H1 (cell line): ENCODE data around the gene OOSP4A. TPM values are rescaled to one million over a fixed set of nuclear protein-coding genes. Genes with fewer than 3 reads are reported as not detected.

Source experiments
- CTCF ChIA-PET: fragments of 300-600 bp; sonication (Branson Sonifier 250); formaldehyde crosslinking; loops from one replicate; lab custom pipeline; 2021; ENCODE audit not compliant: partially characterized antibody; lab: Charles Lee
- POLR2A ChIA-PET: fragments of 300-600 bp; sonication (Branson Sonifier 250); formaldehyde crosslinking; loops from one replicate; lab custom pipeline; 2021; ENCODE audit warnings: inconsistent platforms; ENCODE audit not compliant: partially characterized antibody; lab: Charles Lee
- DNase-seq, 2 experiments: peaks; one replicate each; pipeline versions ENCODE4 v3.0.0 to v3.0.0-alpha.2; 2010 to 2022; ENCODE audit warnings: low spot score in 2 of 2, low read depth in 1 of 2, mixed read lengths in 1 of 2
- FAIRE-seq: peaks from 2 replicates; lab custom pipeline; 2011; peaks lifted over from hg19 to GRCh38; lab: Jason Lieb, UNC
- H2AFZ ChIP-seq: 2 replicates; pipeline ENCODE4 v1.8.1; 2012; ENCODE audit warnings: low read length, inconsistent platforms
- H2AK5ac ChIP-seq: 2 replicates; pipeline ENCODE4 v1.6.1; 2013; ENCODE audit warnings: low read depth, low read length
- H2BK120ac ChIP-seq: replicated peaks from 2 replicates; pipeline ENCODE3; 2013; ENCODE audit warnings: low read depth, low read length, inconsistent platforms
- H2BK12ac ChIP-seq: 2 replicates; pipeline ENCODE4 v1.6.1; 2013; ENCODE audit warnings: low read depth, low read length
- H2BK15ac ChIP-seq: 2 replicates; pipeline ENCODE4 v1.6.1; 2013; ENCODE audit warnings: low read length
- H2BK20ac ChIP-seq: 2 replicates; pipeline ENCODE4 v1.6.1; 2013; ENCODE audit warnings: low read length
- H2BK5ac ChIP-seq: 2 replicates; pipeline ENCODE4 v1.6.1; 2013; ENCODE audit warnings: low read depth, low read length
- H3K14ac ChIP-seq: 2 replicates; pipeline ENCODE4 v1.6.1; 2013; ENCODE audit warnings: inconsistent platforms; ENCODE audit not compliant: insufficient read length
- H3K18ac ChIP-seq: 2 replicates; pipeline ENCODE4 v1.6.1; 2013; ENCODE audit warnings: low read length; ENCODE audit errors: extremely low read depth
- H3K23ac ChIP-seq: 2 replicates; pipeline ENCODE4 v1.6.1; 2013; ENCODE audit warnings: inconsistent platforms; ENCODE audit not compliant: insufficient read length
- H3K23me2 ChIP-seq: 2 replicates; pipeline ENCODE4 v1.6.1; 2013; ENCODE audit warnings: low read depth, low read length
- H3K27ac ChIP-seq: 2 replicates; pipeline ENCODE4 v1.6.1; 2011; ENCODE audit warnings: low read depth, low read length, inconsistent platforms
- H3K27me3 ChIP-seq, 4 experiments: replicated peaks in 1 of 4; 1 replicate in 1 of 4; 2 replicates in 3 of 4; pipeline versions ENCODE4 v1.6.1 to v1.8.1; 2011 to 2013; ENCODE audit warnings: low read length in 3 of 4, mild to moderate bottlenecking in 3 of 4, inconsistent platforms in 2 of 4, mixed read lengths in 2 of 4, moderate library complexity in 1 of 4; ENCODE audit not compliant: control insufficient read depth in 3 of 4, insufficient read depth in 3 of 4; ENCODE audit errors: extremely low read depth in 1 of 4
- H3K36me3 ChIP-seq, 4 experiments: 2 replicates each; pipeline versions ENCODE4 v1.6.1 to v1.8.1; 2011 to 2013; ENCODE audit warnings: mild to moderate bottlenecking in 4 of 4, low read length in 3 of 4, moderate library complexity in 2 of 4, control low read depth in 1 of 4, inconsistent platforms in 1 of 4; ENCODE audit not compliant: insufficient read depth in 4 of 4, control insufficient read depth in 2 of 4
- H3K4ac ChIP-seq: replicated peaks from 2 replicates; pipeline ENCODE3; 2013; ENCODE audit warnings: low read length, low read depth, mixed read lengths, inconsistent platforms; ENCODE audit not compliant: insufficient read length
- H3K4me1 ChIP-seq, 4 experiments: replicated peaks in 1 of 4; 1 replicate in 1 of 4; 2 replicates in 3 of 4; pipeline versions ENCODE4 v1.6.1 to v1.8.1; 2011 to 2013; ENCODE audit warnings: low read length in 3 of 4, inconsistent platforms in 2 of 4, mixed read lengths in 1 of 4; ENCODE audit not compliant: insufficient read depth in 4 of 4, control insufficient read depth in 3 of 4
- H3K4me2 ChIP-seq, 2 experiments: 2 replicates each; pipeline versions ENCODE4 v1.6.1 to v1.8.1; 2011 to 2013; ENCODE audit warnings: low read depth in 2 of 2, low read length in 2 of 2, control low read depth in 1 of 2, inconsistent platforms in 1 of 2, mild to moderate bottlenecking in 1 of 2; ENCODE audit not compliant: insufficient read depth in 1 of 2
- H3K4me3 ChIP-seq, 4 experiments: fragments of 200-600, 300-600 bp in 1 of 4; sonication (generic), shearing (Covaris generic), sonication (Bioruptor Twin) in 1 of 4; 2 replicates each; pipeline versions ENCODE4 v1.5.1 to v1.8.1; 2011 to 2016; ENCODE audit warnings: low read length in 4 of 4, low read depth in 3 of 4, control low read depth in 2 of 4, inconsistent platforms in 2 of 4, mild to moderate bottlenecking in 2 of 4, mixed read lengths in 1 of 4, moderate library complexity in 1 of 4; ENCODE audit not compliant: insufficient read depth in 2 of 4; ENCODE audit errors: extremely low read depth in 1 of 4
- H3K56ac ChIP-seq: replicated peaks from 2 replicates; pipeline ENCODE3; 2013; ENCODE audit warnings: low read depth, mild to moderate bottlenecking, mixed read lengths, low read length, inconsistent platforms; ENCODE audit not compliant: insufficient read length
- H3K79me1 ChIP-seq: 2 replicates; pipeline ENCODE4 v1.6.1; 2013; ENCODE audit warnings: low read depth, low read length, control low read depth
- H3K79me2 ChIP-seq, 2 experiments: 2 replicates each; pipeline versions ENCODE4 v1.6.1 to v1.8.1; 2012 to 2013; ENCODE audit warnings: low read length in 2 of 2, mild to moderate bottlenecking in 2 of 2, inconsistent platforms in 1 of 2; ENCODE audit not compliant: insufficient read depth in 2 of 2, control insufficient read depth in 1 of 2
- H3K9ac ChIP-seq, 4 experiments: replicated peaks in 1 of 4; 1 replicate in 1 of 4; 2 replicates in 3 of 4; pipeline versions ENCODE4 v1.6.1 to v1.8.1; 2011 to 2013; ENCODE audit warnings: low read depth in 3 of 4, low read length in 3 of 4, control low read depth in 2 of 4, mild to moderate bottlenecking in 2 of 4, moderate library complexity in 2 of 4, inconsistent platforms in 1 of 4; ENCODE audit errors: extremely low read depth in 1 of 4
- H3K9me3 ChIP-seq, 2 experiments: 2 replicates each; pipeline versions ENCODE4 v1.6.1 to v1.8.1; 2012 to 2013; ENCODE audit warnings: mild to moderate bottlenecking in 2 of 2, moderate library complexity in 2 of 2, control low read depth in 1 of 2, inconsistent platforms in 1 of 2, low read depth in 1 of 2, low read length in 1 of 2, mixed read lengths in 1 of 2; ENCODE audit not compliant: insufficient read depth in 2 of 2
- H4K20me1 ChIP-seq, 2 experiments: replicated peaks in 1 of 2; 2 replicates each; pipeline versions ENCODE3 to v1.8.1; 2011 to 2013; ENCODE audit warnings: inconsistent platforms in 2 of 2, low read length in 2 of 2, mild to moderate bottlenecking in 1 of 2; ENCODE audit not compliant: insufficient read depth in 2 of 2, control insufficient read depth in 1 of 2
- H4K5ac ChIP-seq: 2 replicates; pipeline ENCODE4 v1.6.1; 2013; ENCODE audit warnings: low read length, low read depth, mixed read lengths, inconsistent platforms; ENCODE audit not compliant: insufficient read length
- H4K8ac ChIP-seq: 2 replicates; pipeline ENCODE4 v1.8.0; 2013; ENCODE audit warnings: mild to moderate bottlenecking, moderate library complexity, low read length, inconsistent platforms; ENCODE audit not compliant: insufficient read depth; ENCODE audit errors: extremely low read depth
- H4K91ac ChIP-seq: replicated peaks from 2 replicates; pipeline ENCODE3; 2013; ENCODE audit warnings: low read length, mixed read lengths, inconsistent platforms; ENCODE audit not compliant: insufficient read length
- SAP30 ChIP-seq: fragments of 300-600 bp; sonication (generic); IDR thresholded peaks from 2 replicates; pipeline ENCODE4 v1.7.1; 2012; ENCODE audit warnings: low read length, moderate library complexity, mild to moderate bottlenecking, inconsistent platforms; ENCODE audit not compliant: insufficient read depth, insufficient replicate concordance
- TEAD4 ChIP-seq: IDR thresholded peaks from 2 replicates; pipeline ENCODE4 v1.6.1; 2012; ENCODE audit warnings: low read depth, low read length, inconsistent platforms, mixed read lengths
- WGBS, 2 experiments: shearing (Covaris generic) in 1 of 2; methylation state at CpG; one replicate each; pipeline versions ENCODE4 v1.1.6 to v1.1.7; 2013 to 2015; ENCODE audit warnings: low lambda C conversion rate in 2 of 2, mixed read lengths in 2 of 2, inconsistent platforms in 1 of 2, low coverage in 1 of 2, missing lambda C conversion rate in 1 of 2; ENCODE audit not compliant: insufficient replicate concordance in 2 of 2, insufficient coverage in 1 of 2, insufficient read length in 1 of 2; ENCODE audit errors: extremely low coverage in 1 of 2, missing lambda C conversion rate in 1 of 2; 5-methylcytosine and 5-hydroxymethylcytosine counted together
- polyA plus RNA-seq, 7 experiments: library from polyadenylated mRNA; depleted of rRNA in 3 of 7; stranded (reverse) in 5 of 7; unstranded in 2 of 7; fragments of >200 nt in 5 of 7; fragments of 200-250 nt in 2 of 7; gene quantifications; 1 replicate in 5 of 7; 2 replicates in 1 of 7; 4 replicates in 1 of 7; pipeline versions ENCODE4 v1.2.1 to v1.2.3, GENCODE V29; 2011 to 2013; ENCODE audit warnings: missing spikeins in 2 of 7, mixed read lengths in 2 of 7
- total RNA-seq: library from RNA; stranded (reverse); fragmentation: NEBNext Ultra II Directional; extraction: Animal tissue kit (Norgen Biotek cat#: 25700); gene quantifications from 2 replicates; pipeline ENCODE4 v1.2.1, GENCODE V29; 2021
- TF ChIP-seq, protein P1 (sequence below), 3 experiments: IDR thresholded peaks; 1 replicate in 2 of 3; 2 replicates in 1 of 3; pipeline versions ENCODE4 v1.5.1 to v1.6.1; 2011; ENCODE audit warnings: low read length in 3 of 3, mild to moderate bottlenecking in 3 of 3, inconsistent platforms in 2 of 3, low read depth in 1 of 3, moderate library complexity in 1 of 3; ENCODE audit not compliant: insufficient read depth in 1 of 3; ENCODE audit errors: control extremely low read depth in 1 of 3

OOSP4A gene
- total and polyA plus RNA-seq, 2 of the 8 experiments (the other 6 are each of a cell fraction or from before 2014, with no cell fraction given): not detected

DNA sequence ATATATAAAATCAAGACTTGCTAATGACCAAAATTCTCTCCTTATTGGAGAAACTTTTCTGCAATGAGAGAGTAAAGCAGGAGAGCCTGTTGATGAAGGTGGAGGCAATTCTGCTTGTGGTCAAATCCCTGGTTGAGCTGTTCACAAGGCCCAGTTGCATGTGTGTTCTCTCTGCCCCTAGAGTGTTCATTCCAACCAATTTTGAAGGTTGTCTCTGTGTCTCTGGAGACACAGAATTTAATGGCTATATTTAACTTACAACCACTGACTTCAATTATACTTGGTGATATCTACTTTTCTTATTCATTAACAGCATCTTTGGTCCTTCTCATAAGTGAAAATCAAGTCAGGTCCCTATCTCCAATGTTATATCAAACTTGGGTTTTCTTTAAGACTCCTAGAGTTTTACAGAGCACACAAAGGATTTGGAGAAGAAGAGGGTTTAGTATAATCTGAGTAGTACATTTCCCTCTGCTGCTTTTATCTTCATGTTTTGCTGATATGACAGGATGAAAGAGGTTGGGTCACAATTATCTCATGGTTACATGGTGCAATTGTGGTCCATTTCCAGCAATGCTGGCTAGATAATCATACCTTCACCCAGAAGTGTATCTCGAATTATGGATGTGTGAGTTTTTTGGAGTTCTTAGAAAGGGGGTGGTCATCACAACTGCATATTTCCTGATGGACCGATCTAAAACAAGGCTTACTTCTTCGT is 4.0 kb downstream of the OOSP4A start:
- POLR2A ChIA-PET: no interaction called here
- Histone ChIP-seq H3K23me2 (no peaks in the 10 kb centered on the region), H2AFZ (no peak overlapping the region), H4K20me1 (no peaks in the 10 kb centered on the region), H3K14ac (no peak overlapping the region), H3K4me2 (no peak overlapping the region), H3K27ac (no peak overlapping the region), H2AK5ac (no peak overlapping the region), H3K79me1 (no peaks in the 10 kb centered on the region), H2BK20ac (no peak overlapping the region), H4K5ac (no peak overlapping the region), H4K8ac (no peak overlapping the region), H3K79me2 (no peaks in the 10 kb centered on the region), H2BK5ac (no peak overlapping the region), H4K91ac (no peak overlapping the region), H3K18ac (no peak overlapping the region), H2BK12ac (no peak overlapping the region), H2BK15ac (no peak overlapping the region), H3K9me3 (no peaks in the 10 kb centered on the region), H3K4me1 (peaks cover 0 to 4% (median 0%) of the 10 kb centered on the region in 4 experiments; a peak in 1 of 7 replicates), H3K36me3 (no peaks in the 10 kb centered on the region), H3K23ac (no peak overlapping the region), H3K4ac (no peak overlapping the region), H2BK120ac (no peak overlapping the region), H3K4me3 (no peak overlapping the region), H3K56ac (no peak overlapping the region), H3K9ac (no peak overlapping the region), H3K27me3 (no peaks in the 10 kb centered on the region)
- WGBS, 2 experiments: 88% methylated on average over 3 of the region's 3 CpGs; no CpG with 5 or more reads in 1 of the 2 experiments
- TF ChIP-seq, protein P1, sequence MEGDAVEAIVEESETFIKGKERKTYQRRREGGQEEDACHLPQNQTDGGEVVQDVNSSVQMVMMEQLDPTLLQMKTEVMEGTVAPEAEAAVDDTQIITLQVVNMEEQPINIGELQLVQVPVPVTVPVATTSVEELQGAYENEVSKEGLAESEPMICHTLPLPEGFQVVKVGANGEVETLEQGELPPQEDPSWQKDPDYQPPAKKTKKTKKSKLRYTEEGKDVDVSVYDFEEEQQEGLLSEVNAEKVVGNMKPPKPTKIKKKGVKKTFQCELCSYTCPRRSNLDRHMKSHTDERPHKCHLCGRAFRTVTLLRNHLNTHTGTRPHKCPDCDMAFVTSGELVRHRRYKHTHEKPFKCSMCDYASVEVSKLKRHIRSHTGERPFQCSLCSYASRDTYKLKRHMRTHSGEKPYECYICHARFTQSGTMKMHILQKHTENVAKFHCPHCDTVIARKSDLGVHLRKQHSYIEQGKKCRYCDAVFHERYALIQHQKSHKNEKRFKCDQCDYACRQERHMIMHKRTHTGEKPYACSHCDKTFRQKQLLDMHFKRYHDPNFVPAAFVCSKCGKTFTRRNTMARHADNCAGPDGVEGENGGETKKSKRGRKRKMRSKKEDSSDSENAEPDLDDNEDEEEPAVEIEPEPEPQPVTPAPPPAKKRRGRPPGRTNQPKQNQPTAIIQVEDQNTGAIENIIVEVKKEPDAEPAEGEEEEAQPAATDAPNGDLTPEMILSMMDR (IDR thresholded peaks at IDR 0.05; ENCODE audit: control extremely low read depth in 1 of 3, insufficient read depth in 1 of 3, low read depth in 1 of 3, low read length in 3 of 3): no peak
- TF ChIP-seq SAP30: no peak
- no peak for TF ChIP-seq TEAD4
- FAIRE-seq (no peak), DNase-seq (no peak)
- CTCF ChIA-PET: no interaction called here
